HG03342 (cell line): Measurements from ENCODE around the gene TMEM266.

Experiments
- ATAC-seq: cut with Tn5 transposase; IDR thresholded peaks from one replicate; pipeline ENCODE4 v1.9.1; 2021; ENCODE audit warnings: mild to moderate bottlenecking, moderate library complexity; ENCODE audit not compliant: unreplicated experiment

The TMEM266 gene

DNA sequence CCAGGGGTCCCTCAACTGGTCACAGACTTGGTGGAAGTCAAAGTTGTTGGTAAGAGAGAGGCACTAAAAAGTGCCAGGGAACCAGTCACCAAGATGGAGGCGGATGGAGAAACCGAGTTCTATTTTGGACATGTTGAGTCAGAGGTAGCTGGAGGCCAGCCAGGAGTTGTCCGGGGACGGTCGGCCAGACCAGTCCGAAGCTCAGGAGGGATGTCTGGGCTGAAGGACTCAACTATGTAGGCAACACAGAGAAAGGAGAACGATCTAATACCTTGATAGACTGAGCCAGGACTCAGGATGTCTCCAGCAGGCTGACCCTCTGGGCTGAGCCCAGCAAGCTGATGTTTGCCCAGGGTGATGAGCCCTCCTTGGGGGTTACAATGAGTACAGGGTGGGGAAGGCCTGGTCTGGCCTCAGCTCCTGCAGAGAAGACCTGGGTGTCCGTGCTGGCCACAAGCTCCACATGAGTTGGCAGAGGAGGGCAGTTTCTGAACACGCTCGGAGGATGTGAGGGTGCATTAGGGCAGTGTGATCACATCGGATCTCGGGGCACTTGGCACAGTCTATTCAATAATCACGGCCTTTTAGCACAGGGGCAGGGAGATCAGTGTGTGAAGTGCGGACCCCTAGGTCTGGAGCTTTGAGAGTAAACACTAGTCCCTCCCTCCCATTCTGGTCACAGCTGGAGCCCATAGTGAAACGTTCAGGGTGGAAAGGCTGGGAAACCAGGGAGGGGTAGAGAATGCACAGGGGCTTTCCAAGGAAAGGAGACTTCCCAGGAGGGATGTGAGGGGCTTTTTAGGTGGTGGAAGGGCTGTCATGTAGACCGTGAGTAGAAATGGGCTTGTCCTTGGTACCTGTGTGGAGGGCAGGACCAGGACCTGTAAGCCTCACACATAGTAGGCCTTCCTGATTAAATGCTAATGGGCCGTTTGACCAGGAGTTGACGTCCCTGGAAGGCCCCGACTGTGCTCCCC is 139.6 kb downstream of the TMEM266 start:
- no peak for ATAC-seq

DNA sequence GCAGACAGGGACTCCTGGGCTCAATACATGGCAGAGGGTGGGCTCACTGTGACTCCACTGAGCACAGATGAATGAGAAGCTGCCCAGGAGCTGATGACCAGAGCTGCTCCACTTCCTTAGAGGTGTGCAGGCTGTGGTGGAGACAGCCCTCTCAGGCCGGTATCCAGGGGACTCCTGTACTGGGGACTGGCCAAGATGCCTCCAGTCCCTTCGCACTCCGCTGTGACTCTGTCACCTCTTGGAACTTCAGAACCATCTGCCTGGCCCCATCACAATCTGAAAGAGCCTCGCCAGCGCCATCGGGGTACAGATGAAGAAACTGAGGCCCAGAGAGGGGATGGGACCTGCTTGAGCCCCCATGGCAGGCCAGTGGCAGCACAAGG is 140.3 kb downstream of the TMEM266 start:
- ATAC-seq: no peak

GRCh38 chr15:76200641-76201105 is 140.9 kb downstream of the TMEM266 start:
- ATAC-seq: no peak

- no peak for ATAC-seq
Measured at GRCh38 chr15:76201536-76202255, 141.9 kb downstream of the TMEM266 start.

DNA sequence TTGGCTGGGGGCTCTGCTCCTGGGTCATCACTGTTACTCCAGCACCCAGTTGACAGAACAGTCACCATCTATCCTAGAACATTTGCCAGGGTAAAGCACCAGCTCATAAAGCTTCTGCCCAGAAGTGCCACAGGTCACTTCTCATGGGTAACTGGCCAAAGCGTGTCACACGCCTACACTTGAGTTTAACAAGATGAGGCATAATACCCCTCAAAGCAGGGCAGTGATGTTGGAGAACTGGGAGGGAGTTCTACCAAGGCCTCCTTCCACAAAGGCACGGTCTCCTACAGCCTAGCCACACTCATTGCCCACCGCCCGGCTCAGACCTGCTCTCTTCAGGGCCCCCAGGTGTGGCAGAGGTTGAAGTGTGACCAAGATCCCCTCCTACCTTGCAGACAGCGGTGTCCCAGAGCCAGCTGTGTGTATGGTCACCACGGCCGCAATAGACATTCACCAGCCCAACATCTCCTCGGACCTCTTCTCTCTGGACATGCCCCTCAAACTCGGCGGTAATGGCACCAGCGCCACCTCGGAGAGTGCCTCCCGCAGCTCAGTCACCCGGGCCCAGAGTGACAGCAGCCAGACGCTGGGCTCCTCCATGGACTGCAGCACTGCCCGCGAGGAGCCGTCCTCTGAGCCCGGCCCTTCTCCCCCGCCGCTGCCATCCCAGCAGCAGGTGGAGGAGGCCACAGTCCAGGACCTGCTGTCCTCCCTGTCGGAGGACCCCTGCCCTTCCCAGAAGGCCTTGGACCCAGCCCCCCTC is 143.7 kb downstream of the TMEM266 start:
- no peak for ATAC-seq

- no peak for ATAC-seq
Measured at GRCh38 chr15:76204109-76204845, 144.5 kb downstream of the TMEM266 start.

DNA sequence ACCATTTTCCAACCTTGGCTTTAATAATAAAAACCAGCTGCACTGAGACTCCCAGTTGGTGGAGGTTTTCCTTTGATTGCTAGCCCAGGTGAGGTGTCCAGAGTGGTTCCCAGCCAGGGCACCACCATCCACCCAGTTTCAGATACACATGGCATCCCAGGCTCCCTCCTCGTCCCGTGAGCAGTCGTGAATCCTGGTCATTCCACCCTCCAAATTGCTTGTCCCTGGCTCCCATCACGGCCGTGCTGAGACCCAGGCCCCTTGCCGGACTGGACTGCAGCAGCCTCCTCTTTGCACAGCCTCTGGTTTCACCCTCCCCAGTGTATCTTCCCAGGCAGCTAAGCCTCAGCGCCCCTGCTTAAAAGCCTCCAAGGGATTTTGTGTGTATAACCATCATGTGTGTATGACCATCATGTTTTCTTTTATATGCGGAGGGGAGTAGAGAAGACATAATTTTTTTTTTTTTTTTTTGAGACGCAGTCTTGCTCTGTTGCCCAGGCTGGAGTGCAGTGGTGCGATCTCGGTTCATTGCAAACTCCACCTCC is 145.2 kb downstream of the TMEM266 start:
- ATAC-seq: no peak

DNA sequence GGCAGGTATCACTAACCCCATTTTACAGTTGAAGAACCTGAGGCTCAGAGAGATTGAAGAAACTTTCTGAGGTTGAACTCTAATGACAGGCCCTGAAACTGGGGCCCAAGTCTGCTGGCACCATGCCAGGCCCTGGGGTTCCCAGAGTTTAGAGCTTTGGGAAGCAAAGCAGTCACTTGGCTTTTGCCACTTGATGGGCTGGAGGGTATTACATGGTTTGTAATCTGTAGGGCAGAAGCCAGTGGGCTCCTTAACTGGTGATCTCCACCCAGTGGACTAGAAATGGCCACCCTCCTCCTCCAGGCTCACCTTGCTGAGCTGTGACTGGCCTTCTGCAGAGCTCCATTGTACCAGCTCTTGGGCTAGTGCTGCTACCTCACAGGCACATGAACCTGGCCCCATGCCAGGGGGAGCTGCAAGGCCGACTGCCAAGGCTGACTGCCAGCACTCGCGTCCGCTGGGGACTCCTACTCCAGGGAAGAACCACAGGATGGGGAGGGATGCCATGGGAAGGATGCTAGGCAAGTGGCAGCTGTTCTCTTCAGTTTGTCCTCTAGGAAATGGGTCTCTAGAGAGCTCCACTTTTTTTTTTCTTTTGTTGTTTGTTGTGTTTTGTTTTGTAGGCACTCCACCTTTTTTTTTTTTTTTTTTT is 146.7 kb downstream of the TMEM266 start:
- no peak for ATAC-seq

DNA sequence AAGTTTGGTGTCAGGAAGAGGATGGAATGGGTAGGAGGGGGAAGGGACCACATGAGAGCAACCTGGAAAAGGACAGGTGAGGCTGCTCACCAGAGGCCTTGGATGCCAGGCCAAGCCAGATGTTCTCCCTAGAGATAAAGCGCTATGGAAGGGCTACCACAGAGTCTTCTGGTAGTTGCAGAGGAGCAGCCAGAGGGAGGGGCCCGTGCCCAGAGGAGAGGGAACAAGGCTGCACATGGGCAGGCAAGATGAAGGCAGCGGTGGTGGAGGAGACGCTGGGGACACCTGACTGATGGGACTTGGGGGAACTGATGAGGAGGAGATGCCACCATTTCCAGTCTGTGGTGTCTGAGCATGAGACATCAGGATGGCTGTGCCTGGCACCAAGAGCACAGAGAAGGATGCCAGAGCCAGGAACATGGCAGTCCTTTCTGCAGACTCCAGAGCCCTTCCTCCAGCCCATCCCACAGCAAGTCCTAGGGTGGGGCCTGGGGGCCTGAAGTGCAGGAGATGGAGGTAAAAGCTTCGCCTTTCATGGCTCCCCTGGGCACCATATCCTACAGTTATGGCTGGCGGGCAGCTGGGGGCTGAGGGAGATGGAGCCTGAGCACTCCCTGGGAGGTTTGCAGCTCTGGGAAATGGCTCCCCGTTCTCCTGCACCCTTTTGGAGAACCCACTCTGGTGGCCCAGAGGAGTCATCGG is 148.4 kb downstream of the TMEM266 start:
- ATAC-seq: no peak

DNA sequence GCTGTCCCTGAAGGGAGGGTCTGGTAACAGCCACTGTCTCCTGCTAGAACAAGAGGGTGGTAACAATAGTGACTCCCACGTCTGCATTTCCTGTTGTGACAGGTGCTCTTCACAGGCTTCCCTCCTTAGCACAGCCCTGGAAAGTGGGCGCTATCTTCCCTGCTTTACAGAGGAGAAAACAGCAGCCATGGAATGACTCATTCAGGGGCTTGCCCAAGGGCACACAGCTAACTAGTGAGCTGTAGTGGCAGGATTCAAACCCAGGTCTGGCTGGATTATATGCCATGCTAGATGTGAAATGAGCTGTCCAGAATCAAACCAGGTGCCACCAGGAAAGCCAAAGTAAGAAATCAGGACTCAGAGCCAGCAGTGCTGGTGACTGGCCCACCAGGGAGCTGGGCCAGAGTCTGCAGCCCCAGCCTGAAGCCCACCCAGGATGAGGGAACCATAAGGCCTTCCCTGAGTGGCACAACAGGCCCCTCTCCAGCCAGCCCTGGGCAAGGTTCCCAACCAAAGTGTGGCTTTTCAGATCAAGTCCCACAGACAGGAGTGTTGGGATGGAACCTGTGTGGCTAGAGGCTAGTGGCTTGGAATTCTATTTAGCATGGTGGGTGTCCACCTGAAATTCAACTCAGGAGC is 149.1 kb downstream of the TMEM266 start:
- no peak for ATAC-seq

DNA sequence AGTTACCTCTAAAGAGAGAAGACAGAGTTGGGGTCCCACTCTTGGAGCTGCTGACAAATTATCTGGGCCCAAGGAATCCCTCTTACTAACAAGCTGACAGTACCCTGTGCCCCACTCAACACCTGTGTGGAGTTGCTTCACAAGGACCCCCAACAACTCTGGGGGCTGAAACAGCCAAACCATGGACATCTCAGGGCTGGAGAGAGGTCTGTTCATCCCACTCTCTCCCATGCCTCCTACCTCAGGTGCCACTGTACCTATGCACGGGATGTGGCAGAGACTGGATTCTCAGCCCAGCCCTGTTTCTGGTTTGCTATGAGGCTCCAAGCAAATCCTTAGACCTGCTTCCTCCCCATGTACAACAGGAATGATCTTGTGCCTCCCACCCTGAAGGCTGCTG is 149.7 kb downstream of the TMEM266 start:
- no peak for ATAC-seq

- no peak for ATAC-seq
Measured at GRCh38 chr15:76209942-76210341, 150.2 kb downstream of the TMEM266 start.

GRCh38 chr15:76215634-76216033 is 155.8 kb downstream of the TMEM266 start:
- ATAC-seq: no peak

DNA sequence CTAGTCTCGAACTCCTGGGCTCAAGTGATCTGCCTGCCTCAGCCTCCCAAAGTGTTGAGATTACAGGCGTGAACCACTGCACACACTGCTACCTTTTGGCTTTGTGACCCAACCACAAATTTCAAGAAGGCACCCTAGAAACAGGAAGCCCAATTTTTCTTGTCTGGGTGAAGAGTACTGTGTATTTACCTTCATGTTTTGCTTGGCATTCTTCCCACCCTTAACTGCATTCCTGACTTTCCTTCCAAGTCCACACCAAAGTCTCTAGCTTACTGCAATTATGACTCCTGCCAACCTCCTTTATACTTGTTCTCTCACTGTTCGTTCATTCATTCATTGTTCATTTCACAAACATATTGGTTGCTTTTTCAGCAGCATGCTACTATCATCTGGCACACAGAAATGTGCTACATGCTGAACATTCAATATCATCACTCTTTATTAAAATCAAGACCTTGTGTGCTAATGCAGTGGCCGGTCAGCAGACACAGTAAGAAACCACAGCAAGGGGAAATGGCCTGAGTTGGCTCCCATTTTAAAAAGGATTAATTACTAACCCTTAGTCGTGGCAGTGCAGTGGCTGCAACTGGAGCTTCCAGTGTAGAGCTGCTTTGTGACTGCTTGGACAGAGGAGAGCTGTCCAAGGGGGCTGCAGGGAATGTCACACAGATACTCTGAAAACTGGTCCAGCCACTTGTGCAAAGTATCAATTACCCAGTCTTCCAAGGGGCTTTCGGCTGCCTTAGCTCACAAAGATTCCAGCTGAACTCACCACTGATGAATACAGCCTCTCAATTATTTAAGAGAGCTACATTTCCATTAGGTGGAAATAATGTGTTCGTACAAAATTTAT is 157.5 kb downstream of the TMEM266 start:
- ATAC-seq: no peak

GRCh38 chr15:76217882-76218217 is 158.1 kb downstream of the TMEM266 start:
- no peak for ATAC-seq

DNA sequence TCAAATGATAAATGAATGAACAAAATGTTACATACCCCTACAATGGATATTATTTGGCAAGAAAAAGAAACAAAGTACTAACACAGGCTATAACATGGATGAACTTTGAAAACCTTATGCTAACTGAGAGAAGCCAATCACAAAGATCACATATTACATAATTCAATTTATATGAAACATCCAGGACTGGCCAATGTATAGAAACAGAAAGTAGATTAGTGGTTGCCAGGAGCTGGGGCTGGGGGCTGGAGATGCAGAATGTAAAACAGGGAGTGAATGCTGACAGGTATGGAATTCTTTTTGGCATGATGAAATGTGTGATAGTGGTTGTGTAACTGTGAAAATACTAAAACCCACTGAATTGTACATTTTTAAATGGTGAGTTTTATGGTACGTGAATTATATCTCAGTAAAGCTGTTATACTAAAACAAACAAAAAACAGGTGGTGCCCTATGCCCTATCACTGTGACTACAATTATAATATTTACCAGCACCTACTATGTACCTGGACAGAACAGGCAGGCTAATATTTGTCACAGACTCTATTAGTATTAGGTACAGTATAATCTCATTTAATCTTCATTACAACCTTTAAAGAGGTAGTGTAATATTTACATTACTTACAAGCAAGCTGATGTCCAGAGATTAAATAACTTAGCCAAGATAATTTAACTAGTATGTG is 161.4 kb downstream of the TMEM266 start:
- no peak for ATAC-seq

- ATAC-seq: no peak
Measured at GRCh38 chr15:76222159-76222558, 162.4 kb downstream of the TMEM266 start.
